Measurements from ENCODE around the gene HSP90B1. TPM values are rescaled to one million over a fixed set of nuclear protein-coding genes. Genes with fewer than 3 reads are reported as not detected.

The HSP90B1 gene
- 562 to 656 TPM (median 616 TPM) in 5 replicates for total RNA-seq (2022; extraction: Qiagen RNA extraction; ENCODE audit: low read depth)

DNA sequence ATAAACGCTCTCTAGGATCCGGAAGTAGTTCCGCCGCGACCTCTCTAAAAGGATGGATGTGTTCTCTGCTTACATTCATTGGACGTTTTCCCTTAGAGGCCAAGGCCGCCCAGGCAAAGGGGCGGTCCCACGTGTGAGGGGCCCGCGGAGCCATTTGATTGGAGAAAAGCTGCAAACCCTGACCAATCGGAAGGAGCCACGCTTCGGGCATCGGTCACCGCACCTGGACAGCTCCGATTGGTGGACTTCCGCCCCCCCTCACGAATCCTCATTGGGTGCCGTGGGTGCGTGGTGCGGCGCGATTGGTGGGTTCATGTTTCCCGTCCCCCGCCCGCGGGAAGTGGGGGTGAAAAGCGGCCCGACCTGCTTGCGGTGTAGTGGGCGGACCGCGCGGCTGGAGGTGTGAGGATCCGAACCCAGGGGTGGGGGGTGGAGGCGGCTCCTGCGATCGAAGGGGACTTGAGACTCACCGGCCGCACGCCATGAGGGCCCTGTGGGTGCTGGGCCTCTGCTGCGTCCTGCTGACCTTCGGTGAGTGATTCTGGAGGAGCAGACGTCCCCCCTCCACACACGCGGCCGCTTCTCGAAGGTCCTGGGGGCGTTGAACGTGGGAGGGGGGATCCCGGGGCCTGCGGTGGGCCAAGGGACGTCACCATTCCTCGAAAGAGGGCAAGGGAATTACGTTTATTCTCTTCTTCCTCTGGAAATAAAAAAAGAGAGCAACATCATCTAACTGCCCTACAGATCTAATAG lies at the start of gene HSP90B1:
Gene HSP90B1, plus strand, starts transcription at position 377 of the 753 bp plus-strand sequence. Its CDS starts 106 bp downstream, at position 483.

GRCh38 chr12:103965590-103966504 lies 35.6 kb downstream of the HSP90B1 start, which contains the start of gene TDG:
Gene TDG, plus strand, starts transcription at chr12:103965872. Its CDS starts 166 bp downstream, at chr12:103966038.

Other genes starting within 250 kb of the HSP90B1 start
- 6.5 to 9.9 TPM (median 7.4 TPM) in 5 replicates for gene NT5DC3, start 89.2 kb upstream of the HSP90B1 start, total RNA-seq (2022; extraction: Qiagen RNA extraction; ENCODE audit: low read depth)
- gene TDG, start 35.5 kb downstream of the HSP90B1 start, total RNA-seq (2022; extraction: Qiagen RNA extraction; ENCODE audit: low read depth), result 26.9 to 33.1 TPM (median 30.5 TPM) in 5 replicates
- gene GLT8D2, start 119.8 kb downstream of the HSP90B1 start, total RNA-seq (2022; extraction: Qiagen RNA extraction; ENCODE audit: low read depth), result 0.22 to 0.37 TPM (median 0.29 TPM) in 4 of 5 replicates, not detected in the other
- 3.6 to 5.6 TPM (median 5.1 TPM) in 5 replicates for gene HCFC2, start 134.1 kb downstream of the HSP90B1 start, total RNA-seq (2022; extraction: Qiagen RNA extraction; ENCODE audit: low read depth)
- 18.9 to 33.1 TPM (median 29.2 TPM) in 5 replicates for gene NFYB, start 207.8 kb downstream of the HSP90B1 start, total RNA-seq (2022; extraction: Qiagen RNA extraction; ENCODE audit: low read depth)

Data from A549 treated with DMSO at 1 μM for 4 hours (cell line).